ENCODE results near the gene TNNT2.

DNA sequence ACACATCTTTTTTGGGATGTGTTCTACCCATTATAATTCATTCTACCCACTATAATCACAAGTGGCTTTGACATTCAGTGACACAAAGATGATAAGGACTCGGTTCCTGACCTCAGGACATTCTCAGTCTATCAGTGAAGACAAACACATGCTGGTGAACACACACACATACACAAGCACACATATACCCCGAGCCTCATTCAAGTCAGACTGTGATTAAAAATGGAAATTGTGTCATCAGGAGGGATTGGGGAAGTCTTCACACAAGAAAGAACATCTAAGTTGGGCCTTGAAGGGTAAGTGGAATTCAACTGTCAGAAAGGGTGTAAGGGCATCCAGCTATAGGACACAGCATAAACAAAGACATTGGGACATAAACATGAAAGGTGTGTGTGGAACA, 24.2 kb upstream of the TNNT2 start:
- TF ChIP-seq, protein P1, sequence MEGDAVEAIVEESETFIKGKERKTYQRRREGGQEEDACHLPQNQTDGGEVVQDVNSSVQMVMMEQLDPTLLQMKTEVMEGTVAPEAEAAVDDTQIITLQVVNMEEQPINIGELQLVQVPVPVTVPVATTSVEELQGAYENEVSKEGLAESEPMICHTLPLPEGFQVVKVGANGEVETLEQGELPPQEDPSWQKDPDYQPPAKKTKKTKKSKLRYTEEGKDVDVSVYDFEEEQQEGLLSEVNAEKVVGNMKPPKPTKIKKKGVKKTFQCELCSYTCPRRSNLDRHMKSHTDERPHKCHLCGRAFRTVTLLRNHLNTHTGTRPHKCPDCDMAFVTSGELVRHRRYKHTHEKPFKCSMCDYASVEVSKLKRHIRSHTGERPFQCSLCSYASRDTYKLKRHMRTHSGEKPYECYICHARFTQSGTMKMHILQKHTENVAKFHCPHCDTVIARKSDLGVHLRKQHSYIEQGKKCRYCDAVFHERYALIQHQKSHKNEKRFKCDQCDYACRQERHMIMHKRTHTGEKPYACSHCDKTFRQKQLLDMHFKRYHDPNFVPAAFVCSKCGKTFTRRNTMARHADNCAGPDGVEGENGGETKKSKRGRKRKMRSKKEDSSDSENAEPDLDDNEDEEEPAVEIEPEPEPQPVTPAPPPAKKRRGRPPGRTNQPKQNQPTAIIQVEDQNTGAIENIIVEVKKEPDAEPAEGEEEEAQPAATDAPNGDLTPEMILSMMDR (IDR thresholded peaks at IDR 0.05; ENCODE audit: low read depth, low read length), result no peak
- TF ChIP-seq POLR2A (IDR thresholded peaks at IDR 0.05; ENCODE audit: extremely low read depth, insufficient read length), result no peak
- TF ChIP-seq, protein P2, sequence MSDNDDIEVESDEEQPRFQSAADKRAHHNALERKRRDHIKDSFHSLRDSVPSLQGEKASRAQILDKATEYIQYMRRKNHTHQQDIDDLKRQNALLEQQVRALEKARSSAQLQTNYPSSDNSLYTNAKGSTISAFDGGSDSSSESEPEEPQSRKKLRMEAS (IDR thresholded peaks at IDR 0.05; ENCODE audit: low read depth, low read length), result no peak

All from NB4 (cell line).